Choroid plexus epithelial cell (primary cell): ENCODE measurements around the gene IP6K3.
A peak's percentile ranks its signal among the peaks of the same experiment; 100 is the strongest.

Source experiments
- DNase-seq: peaks from one replicate; pipeline ENCODE4 v3.0.0-alpha.2; 2010; ENCODE audit warnings: low read depth
- H3K4me3 ChIP-seq: 2 replicates; pipeline ENCODE4 v1.5.1; 2011; ENCODE audit warnings: low read depth, mild to moderate bottlenecking, control low read depth, low read length, moderate library complexity
- TF ChIP-seq, protein P1 (sequence below): conservative IDR thresholded peaks from 2 replicates; pipeline ENCODE4 v1.5.1; 2011; ENCODE audit warnings: low read depth, mild to moderate bottlenecking, control low read depth, inconsistent platforms, low read length, moderate library complexity

IP6K3 gene, protein sequence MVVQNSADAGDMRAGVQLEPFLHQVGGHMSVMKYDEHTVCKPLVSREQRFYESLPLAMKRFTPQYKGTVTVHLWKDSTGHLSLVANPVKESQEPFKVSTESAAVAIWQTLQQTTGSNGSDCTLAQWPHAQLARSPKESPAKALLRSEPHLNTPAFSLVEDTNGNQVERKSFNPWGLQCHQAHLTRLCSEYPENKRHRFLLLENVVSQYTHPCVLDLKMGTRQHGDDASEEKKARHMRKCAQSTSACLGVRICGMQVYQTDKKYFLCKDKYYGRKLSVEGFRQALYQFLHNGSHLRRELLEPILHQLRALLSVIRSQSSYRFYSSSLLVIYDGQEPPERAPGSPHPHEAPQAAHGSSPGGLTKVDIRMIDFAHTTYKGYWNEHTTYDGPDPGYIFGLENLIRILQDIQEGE

DNA sequence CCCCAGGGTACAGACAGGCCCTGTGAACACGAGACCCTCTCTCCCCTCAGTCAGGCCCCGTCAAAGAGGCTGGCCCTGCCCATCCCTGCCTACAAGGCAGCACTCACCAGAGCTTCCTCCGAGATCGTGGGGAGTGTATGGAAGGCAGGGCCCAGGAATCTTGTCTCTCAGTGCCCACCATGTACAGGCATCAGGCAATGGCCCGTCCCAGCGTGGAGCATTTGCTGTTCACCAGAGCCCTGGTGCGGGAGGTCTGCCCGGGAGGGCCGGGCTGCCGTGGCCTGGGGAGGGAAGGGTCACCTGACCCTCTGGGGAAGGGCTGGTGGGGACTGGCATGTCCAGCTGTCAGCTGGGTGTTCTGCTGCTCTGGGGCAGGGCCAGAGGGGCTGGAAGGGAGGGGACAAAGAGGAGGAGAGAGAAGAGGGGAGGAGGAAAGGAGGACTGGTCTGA, at the start of gene IP6K3:
Gene IP6K3 (minus strand): TSS at position 255 of the 450 bp plus-strand sequence. CDS start 11,429 bp downstream, outside the sequence.
- H3K4me3 ChIP-seq: no peak within 1 kb of the TSS
- no peak for DNase-seq
- TF ChIP-seq, protein P1, sequence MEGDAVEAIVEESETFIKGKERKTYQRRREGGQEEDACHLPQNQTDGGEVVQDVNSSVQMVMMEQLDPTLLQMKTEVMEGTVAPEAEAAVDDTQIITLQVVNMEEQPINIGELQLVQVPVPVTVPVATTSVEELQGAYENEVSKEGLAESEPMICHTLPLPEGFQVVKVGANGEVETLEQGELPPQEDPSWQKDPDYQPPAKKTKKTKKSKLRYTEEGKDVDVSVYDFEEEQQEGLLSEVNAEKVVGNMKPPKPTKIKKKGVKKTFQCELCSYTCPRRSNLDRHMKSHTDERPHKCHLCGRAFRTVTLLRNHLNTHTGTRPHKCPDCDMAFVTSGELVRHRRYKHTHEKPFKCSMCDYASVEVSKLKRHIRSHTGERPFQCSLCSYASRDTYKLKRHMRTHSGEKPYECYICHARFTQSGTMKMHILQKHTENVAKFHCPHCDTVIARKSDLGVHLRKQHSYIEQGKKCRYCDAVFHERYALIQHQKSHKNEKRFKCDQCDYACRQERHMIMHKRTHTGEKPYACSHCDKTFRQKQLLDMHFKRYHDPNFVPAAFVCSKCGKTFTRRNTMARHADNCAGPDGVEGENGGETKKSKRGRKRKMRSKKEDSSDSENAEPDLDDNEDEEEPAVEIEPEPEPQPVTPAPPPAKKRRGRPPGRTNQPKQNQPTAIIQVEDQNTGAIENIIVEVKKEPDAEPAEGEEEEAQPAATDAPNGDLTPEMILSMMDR: no peak

DNA sequence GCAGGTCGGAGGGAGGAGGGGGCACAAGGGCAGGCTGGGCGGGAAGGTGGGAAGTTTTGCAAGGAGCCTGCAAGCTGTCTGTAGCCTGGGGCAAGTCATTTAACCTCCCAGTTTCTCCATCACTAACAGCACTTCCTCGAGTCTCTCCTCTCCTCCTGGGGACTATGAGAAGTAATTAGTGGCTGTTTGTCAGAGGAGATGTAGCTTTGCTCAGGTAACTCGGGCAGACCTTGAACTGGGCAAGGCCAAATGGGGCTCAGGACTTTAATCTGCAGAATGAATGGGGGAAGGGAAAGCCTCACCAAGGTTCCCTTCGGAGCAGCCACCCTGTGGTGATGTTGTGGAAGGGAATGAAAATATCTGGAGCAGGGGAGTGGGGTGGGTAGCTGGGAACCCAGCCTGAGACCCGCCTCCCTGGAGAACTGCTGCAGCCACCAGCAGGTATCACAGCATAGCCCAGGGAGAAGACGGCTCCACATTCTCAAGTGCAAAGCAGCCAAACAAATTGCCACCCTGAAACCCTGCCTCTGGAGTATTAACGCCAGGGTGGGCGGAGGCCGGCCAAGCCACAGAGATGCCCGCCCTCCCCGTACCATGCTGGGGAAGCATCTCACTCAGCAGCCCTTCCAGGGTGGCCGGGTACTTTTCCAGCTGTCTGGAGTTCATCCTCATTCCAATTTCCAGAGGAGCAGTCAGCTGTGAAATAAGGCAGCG, 48.4 kb upstream of the IP6K3 start:
- DNase-seq: no peak
- H3K4me3 ChIP-seq: no peak overlapping the region
- TF ChIP-seq, protein P1: peak; percentile 20

DNA sequence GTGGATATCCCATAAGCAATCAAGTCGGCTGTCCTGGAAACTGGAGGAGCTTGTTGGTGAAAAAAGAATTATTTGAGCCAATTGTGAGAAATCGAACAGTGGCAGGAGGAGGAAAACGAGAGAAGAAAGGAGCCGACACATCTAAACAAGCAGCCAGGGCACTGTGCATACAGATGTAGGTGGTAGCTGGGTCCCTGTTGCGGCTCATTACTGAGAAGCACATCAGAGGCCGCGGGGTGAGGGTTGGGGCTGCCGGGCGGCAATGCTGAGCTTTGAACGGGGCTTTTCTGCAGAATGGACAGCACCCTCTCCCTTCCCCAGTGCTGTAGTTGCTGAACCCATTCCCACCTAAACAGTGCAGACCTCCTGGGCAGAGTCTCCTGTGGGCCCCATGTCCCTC, 46.3 kb upstream of the IP6K3 start:
- TF ChIP-seq, protein P1: no peak
- no peak overlapping the region for H3K4me3 ChIP-seq
- DNase-seq: no peak

- no peak for DNase-seq
- no peak overlapping the region for H3K4me3 ChIP-seq
- TF ChIP-seq, protein P1: no peak
Observed at GRCh38 chr6:33791620-33792019, 44.9 kb upstream of the IP6K3 start.

GRCh38 chr6:33790910-33791309, 44.2 kb upstream of the IP6K3 start:
- no peak for DNase-seq
- H3K4me3 ChIP-seq: no peak overlapping the region
- TF ChIP-seq, protein P1: no peak

GRCh38 chr6:33790379-33790778, 43.7 kb upstream of the IP6K3 start:
- no peak for DNase-seq
- TF ChIP-seq, protein P1: no peak
- no peak overlapping the region for H3K4me3 ChIP-seq

GRCh38 chr6:33789550-33789895, 42.8 kb upstream of the IP6K3 start:
- peak overlapping the region; percentile 76 for H3K4me3 ChIP-seq
- DNase-seq: no peak
- TF ChIP-seq, protein P1: no peak
